ENCODE data around the gene MYOZ3. TPM values are rescaled to one million over a fixed set of nuclear protein-coding genes. Genes with fewer than 3 reads are reported as not detected.
A peak's percentile ranks its signal among the peaks of the same experiment; 100 is the strongest.

MYOZ3 gene, protein sequence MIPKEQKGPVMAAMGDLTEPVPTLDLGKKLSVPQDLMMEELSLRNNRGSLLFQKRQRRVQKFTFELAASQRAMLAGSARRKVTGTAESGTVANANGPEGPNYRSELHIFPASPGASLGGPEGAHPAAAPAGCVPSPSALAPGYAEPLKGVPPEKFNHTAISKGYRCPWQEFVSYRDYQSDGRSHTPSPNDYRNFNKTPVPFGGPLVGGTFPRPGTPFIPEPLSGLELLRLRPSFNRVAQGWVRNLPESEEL
- 1 to 10 TPM in 1 of 4 donors, under 1 TPM in 3; 0.27 to 1.5 (median 0.38) TPM for polyA plus RNA-seq
- long read RNA-seq, donor 1, partial matches to known transcripts = 0 of 2 reads
- long read RNA-seq, donor 1, other reads (novel, unspliced or antisense) = 0 of 2 reads
- long read RNA-seq, donor 2 = 0 reads
- long read RNA-seq, donor 3, partial matches to known transcripts = 0 of 2 reads
- long read RNA-seq, donor 3, other reads (novel, unspliced or antisense) = 0 of 2 reads
- long read RNA-seq, donor 4 = 0 reads
- long read RNA-seq, donor 5, partial matches to known transcripts = 0 of 1 reads
- long read RNA-seq, donor 5, other reads (novel, unspliced or antisense) = 0 of 1 reads
- long read RNA-seq, donor 6, partial matches to known transcripts = 0 of 1 reads
- long read RNA-seq, donor 6, other reads (novel, unspliced or antisense) = 0 of 1 reads
- long read RNA-seq, donor 7 = 0 reads
- long read RNA-seq, donor 8 = 0 reads
- long read RNA-seq, donor 9 = 0 reads
- long read RNA-seq, donor 10, partial matches to known transcripts = 0 of 1 reads
- long read RNA-seq, donor 10, other reads (novel, unspliced or antisense) = 0 of 1 reads

DNA sequence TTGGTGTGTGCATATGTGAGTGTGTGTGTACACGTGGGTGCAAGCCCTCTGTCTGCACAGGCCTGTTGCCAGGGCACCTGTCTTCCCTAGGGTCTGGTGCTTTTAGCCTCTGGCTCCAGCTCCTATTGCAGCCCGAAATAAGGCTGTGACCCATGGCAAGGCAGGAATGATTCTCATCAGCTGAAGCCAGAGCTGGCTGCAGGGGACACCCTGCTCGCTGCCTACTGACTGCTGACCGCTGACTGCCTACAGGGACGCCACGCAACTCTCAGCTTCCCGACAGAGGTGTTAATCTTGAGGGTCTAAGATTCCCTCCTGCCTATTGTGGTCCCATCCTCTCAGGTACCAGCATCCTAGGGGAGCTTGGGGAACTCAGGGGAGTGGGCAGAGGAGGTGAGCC, at the start of gene MYOZ3:
TSS of gene MYOZ3 (plus strand) at position 166 of the 400 bp plus-strand sequence. CDS start 1,691 bp downstream, outside the sequence.
- Histone ChIP-seq H3K36me3 (ENCODE audit: control insufficient read depth in 3 of 3, insufficient read depth in 2 of 3, low read depth in 1 of 3, low read length in 3 of 3) (peaks cover 0 to 5% (median 0%) of the 10 kb centered on the region in 3 donors), H3K27me3 (ENCODE audit: control insufficient read depth in 3 of 3, insufficient read depth in 3 of 3, low read length in 3 of 3) (peaks cover 0 to 17% (median 0%) of the 10 kb centered on the region in 3 donors), H3K4me3 (ENCODE audit: low read depth in 1 of 3, low read length in 3 of 3) (no peak within 1 kb of the TSS), H3K4me1 (ENCODE audit: control insufficient read depth in 3 of 3, insufficient read depth in 2 of 3, low read depth in 1 of 3, low read length in 2 of 3) (peaks cover 0 to 7% (median 0%) of the 10 kb centered on the region in 3 donors), H3K27ac (ENCODE audit: low read depth in 1 of 3, low read length in 2 of 3) (peak within 1 kb of the TSS in 1 of 3 donors; percentile 27), H3K9me3 (ENCODE audit: control insufficient read depth in 2 of 2, insufficient read depth in 1 of 2, low read depth in 1 of 2, low read length in 1 of 2) (no peaks in the 10 kb centered on the region)
- FAIRE-seq = no peak
- DNase-seq = no peak
- 70 to 77% (median 72%) methylated on average over 7 of the region's 7 CpGs for WGBS, 3 donors

DNA sequence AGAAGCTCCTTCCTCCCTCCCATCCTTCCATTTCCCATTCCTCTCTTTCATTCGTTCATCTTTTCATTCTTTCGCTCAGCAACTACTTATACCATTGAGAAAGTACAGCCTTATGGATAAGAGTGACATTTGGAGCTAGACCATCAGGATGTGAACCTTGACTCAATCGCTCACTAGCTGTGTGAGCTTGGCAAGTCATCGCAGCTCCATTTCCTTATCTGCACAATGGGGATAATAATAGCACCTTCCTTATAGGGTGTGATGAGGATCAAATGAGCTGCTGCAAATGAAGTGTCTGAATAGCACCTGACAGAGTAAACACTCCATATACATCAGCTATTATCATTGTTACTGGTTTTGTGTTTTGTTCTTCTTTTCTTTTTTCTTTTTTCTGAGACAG, 48.6 kb upstream of the MYOZ3 start:
- Histone ChIP-seq H3K9me3 (ENCODE audit: control insufficient read depth in 2 of 2, insufficient read depth in 1 of 2, low read depth in 1 of 2, low read length in 1 of 2) (no peaks in the 10 kb centered on the region), H3K36me3 (ENCODE audit: control insufficient read depth in 3 of 3, insufficient read depth in 2 of 3, low read depth in 1 of 3, low read length in 3 of 3) (peaks cover 0 to 66% (median 0%) of the 10 kb centered on the region in 3 donors), H3K27me3 (ENCODE audit: control insufficient read depth in 3 of 3, insufficient read depth in 3 of 3, low read length in 3 of 3) (no peaks in the 10 kb centered on the region), H3K4me3 (ENCODE audit: low read depth in 1 of 3, low read length in 3 of 3) (no peak overlapping the region), H3K27ac (ENCODE audit: low read depth in 1 of 3, low read length in 2 of 3) (peak overlapping the region; percentile 74 to 78 (median 78)), H3K4me1 (ENCODE audit: control insufficient read depth in 3 of 3, insufficient read depth in 2 of 3, low read depth in 1 of 3, low read length in 2 of 3) (peaks cover 15 to 73% (median 41%) of the 10 kb centered on the region in 3 donors)
- FAIRE-seq (no peak), DNase-seq (peak; percentile 59 to 93)
- WGBS, 3 donors = 23 to 57% (median 35%) methylated on average over 4 of the region's 4 CpGs

DNA sequence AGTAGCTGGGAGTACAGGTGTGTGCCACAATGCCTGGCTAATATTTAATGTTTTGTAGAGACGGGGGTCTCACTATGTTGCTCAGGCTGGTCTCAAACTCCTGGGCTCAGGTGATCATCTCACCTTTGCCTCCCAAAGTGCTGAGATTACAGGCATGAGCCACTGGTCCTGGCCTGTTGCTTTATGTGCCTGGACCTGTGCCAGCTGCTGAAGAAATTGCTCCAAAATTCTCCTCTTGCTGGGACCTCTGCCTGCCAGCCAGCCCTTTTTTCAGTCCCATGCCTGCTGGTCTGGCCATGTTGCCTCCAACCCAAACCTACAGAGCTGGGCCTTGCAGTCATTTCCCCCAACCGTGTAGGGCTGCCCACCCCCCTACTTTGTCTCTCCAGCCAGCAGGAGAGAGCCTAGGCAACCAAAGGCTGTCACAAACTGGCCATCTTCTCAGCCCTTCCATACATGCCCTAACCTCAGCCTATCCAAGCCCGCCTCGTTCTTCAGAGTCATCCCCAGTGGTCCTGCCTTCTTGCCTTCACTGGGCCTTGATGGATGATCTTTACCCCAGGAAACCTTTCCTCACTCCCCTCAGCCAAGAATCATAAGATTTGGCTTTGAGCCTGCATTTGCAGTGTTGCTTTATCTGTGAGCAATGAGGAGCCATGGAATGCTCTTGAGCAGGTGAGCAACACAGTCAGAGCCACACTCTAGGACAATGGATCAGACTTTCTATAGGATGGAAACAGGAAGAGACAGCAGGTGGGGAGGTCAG, 48.0 kb upstream of the MYOZ3 start:
- no peaks in the 10 kb centered on the region for H3K9me3 ChIP-seq (ENCODE audit: control insufficient read depth in 2 of 2, insufficient read depth in 1 of 2, low read depth in 1 of 2, low read length in 1 of 2)
- 43 to 58% (median 45%) methylated on average over 4 of the region's 4 CpGs for WGBS, 3 donors
- H3K4me3 ChIP-seq (ENCODE audit: low read depth in 1 of 3, low read length in 3 of 3) = no peak overlapping the region
- H3K27me3 ChIP-seq (ENCODE audit: control insufficient read depth in 3 of 3, insufficient read depth in 3 of 3, low read length in 3 of 3) = no peaks in the 10 kb centered on the region
- DNase-seq (no peak), FAIRE-seq (no peak)
- peak overlapping the region in 2 of 3 donors; percentile 4 to 8 for H3K27ac ChIP-seq (ENCODE audit: low read depth in 1 of 3, low read length in 2 of 3)
- peaks cover 0 to 63% (median 3%) of the 10 kb centered on the region in 3 donors for H3K36me3 ChIP-seq (ENCODE audit: control insufficient read depth in 3 of 3, insufficient read depth in 2 of 3, low read depth in 1 of 3, low read length in 3 of 3)
- H3K4me1 ChIP-seq (ENCODE audit: control insufficient read depth in 3 of 3, insufficient read depth in 2 of 3, low read depth in 1 of 3, low read length in 2 of 3) = peaks cover 15 to 73% (median 41%) of the 10 kb centered on the region in 3 donors

DNA sequence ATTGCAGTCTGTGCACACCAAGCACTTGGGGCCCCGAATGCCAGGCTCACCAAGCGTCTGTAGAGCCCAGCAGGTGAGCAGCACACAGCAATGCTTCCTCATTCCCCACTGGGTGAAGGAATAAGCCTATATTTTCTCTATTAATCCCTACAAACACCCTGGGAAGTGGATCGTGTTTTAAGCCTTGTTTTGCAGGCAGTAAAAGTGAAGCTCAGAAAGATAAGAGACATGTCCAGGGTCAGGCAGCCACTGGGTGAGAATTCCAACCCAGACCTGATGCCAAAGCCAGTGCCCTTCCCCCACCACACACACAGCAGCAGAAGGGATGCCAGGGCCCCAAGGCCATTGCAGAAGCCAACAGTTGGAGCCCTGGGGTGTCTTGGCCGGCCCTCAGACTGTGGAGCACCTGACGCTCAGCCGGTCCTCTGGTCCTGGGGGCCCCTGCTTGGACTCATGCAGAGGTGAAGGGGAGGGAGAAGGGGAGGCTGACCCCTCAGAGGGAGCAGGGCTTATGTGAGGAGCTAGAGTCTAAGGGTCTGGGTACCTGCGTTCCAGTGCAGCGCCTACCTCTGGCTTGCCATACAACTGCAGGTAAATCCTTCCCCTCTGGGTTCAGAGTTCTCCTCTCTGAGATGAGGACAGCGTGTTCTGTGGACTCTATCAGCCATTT, 46.9 kb upstream of the MYOZ3 start:
- peaks cover 0 to 65% (median 8%) of the 10 kb centered on the region in 3 donors for H3K36me3 ChIP-seq (ENCODE audit: control insufficient read depth in 3 of 3, insufficient read depth in 2 of 3, low read depth in 1 of 3, low read length in 3 of 3)
- no peak overlapping the region for H3K4me3 ChIP-seq (ENCODE audit: low read depth in 1 of 3, low read length in 3 of 3)
- FAIRE-seq = no peak
- DNase-seq = peak; percentile 43 to 59
- no peaks in the 10 kb centered on the region for H3K27me3 ChIP-seq (ENCODE audit: control insufficient read depth in 3 of 3, insufficient read depth in 3 of 3, low read length in 3 of 3)
- peak overlapping the region in 2 of 3 donors; percentile 8 to 53 for H3K27ac ChIP-seq (ENCODE audit: low read depth in 1 of 3, low read length in 2 of 3)
- WGBS, 3 donors = 21 to 60% (median 33%) methylated on average over 9 of the region's 9 CpGs
- H3K9me3 ChIP-seq (ENCODE audit: control insufficient read depth in 2 of 2, insufficient read depth in 1 of 2, low read depth in 1 of 2, low read length in 1 of 2) = no peaks in the 10 kb centered on the region
- H3K4me1 ChIP-seq (ENCODE audit: control insufficient read depth in 3 of 3, insufficient read depth in 2 of 3, low read depth in 1 of 3, low read length in 2 of 3) = peaks cover 15 to 73% (median 41%) of the 10 kb centered on the region in 3 donors

DNA sequence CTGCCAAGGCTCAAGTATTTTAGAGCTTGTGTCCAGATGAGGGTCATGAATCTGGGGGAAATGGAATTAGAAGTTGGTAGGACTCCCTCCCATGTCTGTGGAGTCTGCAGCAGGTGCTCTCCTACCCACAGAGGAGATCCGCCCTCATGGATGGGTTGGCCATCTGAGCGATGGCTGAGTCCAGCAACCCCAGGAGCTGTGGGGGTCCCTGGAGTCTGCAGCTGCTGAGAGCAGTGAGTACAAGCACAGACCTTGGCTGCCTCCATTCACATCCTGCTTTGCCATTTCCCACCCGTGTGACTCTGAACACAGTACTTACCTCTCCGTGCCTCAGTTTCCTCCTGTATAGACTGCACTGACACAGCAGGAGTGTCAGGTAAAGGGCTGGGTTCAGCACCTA, 46.4 kb upstream of the MYOZ3 start:
- Histone ChIP-seq H3K36me3 (ENCODE audit: control insufficient read depth in 3 of 3, insufficient read depth in 2 of 3, low read depth in 1 of 3, low read length in 3 of 3) (peaks cover 0 to 71% (median 8%) of the 10 kb centered on the region in 3 donors), H3K9me3 (ENCODE audit: control insufficient read depth in 2 of 2, insufficient read depth in 1 of 2, low read depth in 1 of 2, low read length in 1 of 2) (no peaks in the 10 kb centered on the region), H3K27ac (ENCODE audit: low read depth in 1 of 3, low read length in 2 of 3) (peak overlapping the region in 1 of 3 donors; percentile 53), H3K4me3 (ENCODE audit: low read depth in 1 of 3, low read length in 3 of 3) (no peak overlapping the region), H3K27me3 (ENCODE audit: control insufficient read depth in 3 of 3, insufficient read depth in 3 of 3, low read length in 3 of 3) (no peaks in the 10 kb centered on the region), H3K4me1 (ENCODE audit: control insufficient read depth in 3 of 3, insufficient read depth in 2 of 3, low read depth in 1 of 3, low read length in 2 of 3) (peaks cover 15 to 69% (median 41%) of the 10 kb centered on the region in 3 donors)
- DNase-seq (no peak), FAIRE-seq (no peak)
- WGBS, 3 donors = 52 to 72% (median 53%) methylated on average over 4 of the region's 4 CpGs

DNA sequence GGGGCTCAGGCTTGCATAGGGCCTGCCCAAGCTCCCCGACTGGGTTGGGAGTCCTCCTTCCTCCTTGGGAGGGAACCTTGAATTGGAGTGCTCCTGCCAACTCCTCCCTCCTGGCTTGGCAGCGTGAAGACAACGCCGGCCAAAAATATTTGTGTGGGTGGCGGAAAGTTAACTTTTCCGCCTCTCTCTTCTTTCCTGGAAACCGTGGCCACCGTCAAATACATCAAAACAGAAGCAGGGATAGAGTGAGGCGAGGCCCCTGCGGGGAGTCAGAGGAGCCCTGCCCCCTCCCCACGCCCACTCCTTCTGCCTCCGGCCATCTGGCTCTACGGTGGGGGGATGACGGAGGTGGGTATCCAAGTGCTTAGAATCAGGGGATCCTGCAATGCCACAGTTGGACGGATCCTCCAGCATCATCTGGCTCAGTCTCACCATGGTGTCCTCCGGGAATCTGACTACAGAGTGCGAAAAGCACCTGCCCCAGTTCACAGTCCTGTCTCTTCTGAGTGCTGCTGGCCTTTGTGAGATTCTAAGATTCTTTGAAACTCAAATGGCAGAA, 45.8 kb upstream of the MYOZ3 start:
- no peak for FAIRE-seq
- Histone ChIP-seq H3K27me3 (ENCODE audit: control insufficient read depth in 3 of 3, insufficient read depth in 3 of 3, low read length in 3 of 3) (no peaks in the 10 kb centered on the region), H3K4me3 (ENCODE audit: low read depth in 1 of 3, low read length in 3 of 3) (no peak overlapping the region), H3K27ac (ENCODE audit: low read depth in 1 of 3, low read length in 2 of 3) (peak overlapping the region in 2 of 3 donors; percentile 67 to 71), H3K4me1 (ENCODE audit: control insufficient read depth in 3 of 3, insufficient read depth in 2 of 3, low read depth in 1 of 3, low read length in 2 of 3) (peaks cover 15 to 63% (median 39%) of the 10 kb centered on the region in 3 donors), H3K9me3 (ENCODE audit: control insufficient read depth in 2 of 2, insufficient read depth in 1 of 2, low read depth in 1 of 2, low read length in 1 of 2) (no peaks in the 10 kb centered on the region), H3K36me3 (ENCODE audit: control insufficient read depth in 3 of 3, insufficient read depth in 2 of 3, low read depth in 1 of 3, low read length in 3 of 3) (peaks cover 0 to 71% (median 8%) of the 10 kb centered on the region in 3 donors)
- DNase-seq = no peak
- 6 to 20% (median 8%) methylated on average over 17 of the region's 17 CpGs for WGBS, 3 donors

DNA sequence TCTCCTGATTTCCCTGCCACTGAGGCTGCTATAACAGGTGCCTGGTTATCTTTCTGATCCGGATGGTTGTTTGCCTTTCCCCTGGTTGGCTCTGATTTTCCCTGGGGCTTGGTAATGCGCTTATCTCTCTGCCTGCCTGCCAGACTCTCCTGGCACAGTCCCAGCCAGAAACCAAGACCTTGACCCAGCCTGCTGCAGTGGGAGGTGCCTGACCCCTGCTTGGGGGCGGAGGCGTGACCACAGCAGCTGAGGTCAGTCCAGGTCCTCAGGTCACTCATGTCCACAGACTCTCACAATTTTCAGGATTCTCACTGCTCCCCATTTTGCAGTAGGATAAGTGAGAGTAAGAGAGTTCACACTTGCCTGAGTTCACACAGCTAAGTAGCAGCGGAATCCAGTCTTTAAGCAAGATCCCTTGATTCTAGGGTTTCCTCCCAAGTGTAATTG, 45.0 kb upstream of the MYOZ3 start:
- WGBS, 3 donors = 12 to 40% (median 27%) methylated on average over 5 of the region's 5 CpGs
- Histone ChIP-seq H3K27ac (ENCODE audit: low read depth in 1 of 3, low read length in 2 of 3) (peak overlapping the region; percentile 12 to 71 (median 67)), H3K4me1 (ENCODE audit: control insufficient read depth in 3 of 3, insufficient read depth in 2 of 3, low read depth in 1 of 3, low read length in 2 of 3) (peaks cover 15 to 56% (median 37%) of the 10 kb centered on the region in 3 donors), H3K36me3 (ENCODE audit: control insufficient read depth in 3 of 3, insufficient read depth in 2 of 3, low read depth in 1 of 3, low read length in 3 of 3) (peaks cover 0 to 72% (median 8%) of the 10 kb centered on the region in 3 donors), H3K27me3 (ENCODE audit: control insufficient read depth in 3 of 3, insufficient read depth in 3 of 3, low read length in 3 of 3) (no peaks in the 10 kb centered on the region), H3K9me3 (ENCODE audit: control insufficient read depth in 2 of 2, insufficient read depth in 1 of 2, low read depth in 1 of 2, low read length in 1 of 2) (no peaks in the 10 kb centered on the region), H3K4me3 (ENCODE audit: low read depth in 1 of 3, low read length in 3 of 3) (no peak overlapping the region)
- FAIRE-seq (no peak), DNase-seq (peak; percentile 37 to 88)
